Measurements from ENCODE around the gene CDK5RAP2.
"Not testable (repeated sequence)": the region's sequence is repeated elsewhere in the genome, so short reads cannot be mapped to it uniquely, and the experiment has no call there.

Gene CDK5RAP2

GRCh38 chr9:120510816-120511215, 69.2 kb downstream of the CDK5RAP2 start:
- no peak for DNase-seq

- DNase-seq, result no peak
Measured at GRCh38 chr9:120507936-120508510, 71.9 kb downstream of the CDK5RAP2 start.

- DNase-seq, result peak; percentile 21
Measured at GRCh38 chr9:120505186-120505585, 74.8 kb downstream of the CDK5RAP2 start.

GRCh38 chr9:120500733-120501132, 79.2 kb downstream of the CDK5RAP2 start:
- DNase-seq, result no peak

GRCh38 chr9:120497865-120498264, 82.1 kb downstream of the CDK5RAP2 start:
- not testable (repeated sequence) for DNase-seq

GRCh38 chr9:120496438-120496837, 83.5 kb downstream of the CDK5RAP2 start:
- not testable (repeated sequence) for DNase-seq

GRCh38 chr9:120490888-120491595, 88.9 kb downstream of the CDK5RAP2 start:
- DNase-seq, result peak; percentile 33

- DNase-seq, result no peak
Measured at GRCh38 chr9:120486835-120487234, 93.1 kb downstream of the CDK5RAP2 start.

- DNase-seq, result no peak
Measured at GRCh38 chr9:120486347-120486746, 93.6 kb downstream of the CDK5RAP2 start.

- DNase-seq, result no peak
Measured at GRCh38 chr9:120485788-120486187, 94.2 kb downstream of the CDK5RAP2 start.

- no peak for DNase-seq
Measured at GRCh38 chr9:120484162-120484561, 95.8 kb downstream of the CDK5RAP2 start.

GRCh38 chr9:120482424-120483186, 97.4 kb downstream of the CDK5RAP2 start:
- DNase-seq, result no peak

GRCh38 chr9:120481846-120482245, 98.1 kb downstream of the CDK5RAP2 start:
- DNase-seq, result no peak

- no peak for DNase-seq
Measured at GRCh38 chr9:120481248-120481647, 98.7 kb downstream of the CDK5RAP2 start.

GRCh38 chr9:120480707-120481106, 99.3 kb downstream of the CDK5RAP2 start:
- no peak for DNase-seq

GRCh38 chr9:120478208-120478607, 101.8 kb downstream of the CDK5RAP2 start:
- DNase-seq, result no peak

- peak; percentile 42 for DNase-seq
Measured at GRCh38 chr9:120477534-120478001, 102.4 kb downstream of the CDK5RAP2 start.

- no peak for DNase-seq
Measured at GRCh38 chr9:120475341-120475740, 104.6 kb downstream of the CDK5RAP2 start.

GRCh38 chr9:120474591-120475243, 105.2 kb downstream of the CDK5RAP2 start:
- DNase-seq, result peak; percentile 5

GRCh38 chr9:120473608-120474007, 106.4 kb downstream of the CDK5RAP2 start:
- DNase-seq, result no peak

GRCh38 chr9:120465685-120466407, 114.1 kb downstream of the CDK5RAP2 start:
- no peak for DNase-seq

- DNase-seq, result no peak
Measured at GRCh38 chr9:120464887-120465421, 115.0 kb downstream of the CDK5RAP2 start.

Measured in activated CD4-positive, alpha-beta T cell treated with anti-CD3 and anti-CD28 coated beads, Interleukin-2, amount 50 U/mL, for 16 hours (primary cell).